Heart left ventricle (tissue), 13 donors: ENCODE results near the gene SUSD6.

Source experiments
- POLR2A ChIP-seq, 2 donors: fragments of 450-650 bp; IDR thresholded peaks; one replicate each; pipeline ENCODE4 v1.6.1; 2017; ENCODE audit warnings: antibody characterized with exemption in 2 of 2, mild to moderate bottlenecking in 2 of 2, moderate library complexity in 2 of 2
- TF ChIP-seq, protein P1 (sequence below), 12 donors: fragments of 200-600 bp; sonication (generic) in 4 of 12; IDR thresholded peaks; one replicate each; pipeline versions ENCODE4 v1.5.0 to v1.8.0; 2018 to 2022; ENCODE audit warnings: antibody characterized with exemption in 12 of 12, mild to moderate bottlenecking in 5 of 12
- donor health status: ischemic (EF 13 %, LVEDD 7.1; RV severe dilation, severe dysfunction).
- donor health status: DM: no; HTN: yes; CAD: no.
- donor health status: DM: no; HTN: no; CAD: no.
- donor health status: ischemic (EF 25% LVEDD 6.9; RV normal size, moderate dysfunction).
- donor health status: ischemic (EF 25% LVEDD 5.7; RV mildly dilated, moderate dysfunction).
- donor health status: ischemic (EF 35%, LVEDD 5.7; RV mildly dilated, moderate dysfunction).
- donor health status: nonischemic (EF 11% LVEDD 7.7; RV severe dilation, severe dysfunction).
- donor health status: DM: yes; HTN: yes; CAD: no.
- donor health status: PGD.
- donor health status: ischemic (EF 29% LVEDD 5.4; RV normal size, mild dysfunction).
- donor health status: nonischemic (EF 23%, LVEDD 6.1; RV moderate dilation, normal function).

DNA sequence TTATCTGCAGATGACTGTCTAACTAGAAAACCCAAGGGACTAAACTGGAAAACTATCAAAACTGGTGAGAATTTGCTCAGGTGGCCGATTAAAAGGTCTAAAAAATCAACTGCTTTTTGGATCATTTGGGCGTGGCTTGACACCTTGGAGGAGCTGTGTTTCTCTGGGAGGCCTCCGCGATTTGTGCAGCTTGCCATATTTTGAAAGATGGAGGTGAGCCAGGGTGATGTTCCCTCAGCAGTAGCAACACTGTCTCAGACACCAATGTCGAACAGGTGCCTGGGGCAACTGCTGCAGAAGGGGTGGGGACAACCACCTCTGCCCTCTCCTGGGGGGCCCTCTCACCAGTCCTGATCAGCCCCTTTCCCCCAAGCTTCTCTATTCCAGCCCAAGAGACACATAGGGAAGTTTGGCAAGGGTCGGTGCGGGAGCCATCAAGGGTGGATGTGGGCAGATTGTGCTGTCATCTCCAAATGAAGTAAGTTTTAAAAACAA, 40.5 kb upstream of the SUSD6 start:
- TF ChIP-seq, protein P1, sequence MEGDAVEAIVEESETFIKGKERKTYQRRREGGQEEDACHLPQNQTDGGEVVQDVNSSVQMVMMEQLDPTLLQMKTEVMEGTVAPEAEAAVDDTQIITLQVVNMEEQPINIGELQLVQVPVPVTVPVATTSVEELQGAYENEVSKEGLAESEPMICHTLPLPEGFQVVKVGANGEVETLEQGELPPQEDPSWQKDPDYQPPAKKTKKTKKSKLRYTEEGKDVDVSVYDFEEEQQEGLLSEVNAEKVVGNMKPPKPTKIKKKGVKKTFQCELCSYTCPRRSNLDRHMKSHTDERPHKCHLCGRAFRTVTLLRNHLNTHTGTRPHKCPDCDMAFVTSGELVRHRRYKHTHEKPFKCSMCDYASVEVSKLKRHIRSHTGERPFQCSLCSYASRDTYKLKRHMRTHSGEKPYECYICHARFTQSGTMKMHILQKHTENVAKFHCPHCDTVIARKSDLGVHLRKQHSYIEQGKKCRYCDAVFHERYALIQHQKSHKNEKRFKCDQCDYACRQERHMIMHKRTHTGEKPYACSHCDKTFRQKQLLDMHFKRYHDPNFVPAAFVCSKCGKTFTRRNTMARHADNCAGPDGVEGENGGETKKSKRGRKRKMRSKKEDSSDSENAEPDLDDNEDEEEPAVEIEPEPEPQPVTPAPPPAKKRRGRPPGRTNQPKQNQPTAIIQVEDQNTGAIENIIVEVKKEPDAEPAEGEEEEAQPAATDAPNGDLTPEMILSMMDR (IDR thresholded peaks at IDR 0.05): no peak
- no peak for TF ChIP-seq POLR2A (IDR thresholded peaks at IDR 0.05)
